DND-41 (cell line): ENCODE data around the gene PTPRN2.

Source experiments
- ATAC-seq: fragments of 200-7000 bp; cut with Tn5 transposase; 3 replicates; pipeline ENCODE4 v1.9.1; 2021; ENCODE audit warnings: low read depth; ENCODE audit not compliant: insufficient read depth
- DNase-seq: peaks from one replicate; pipeline ENCODE4 v3.0.0-alpha.2; 2020
- H2AFZ ChIP-seq: 2 replicates; pipeline ENCODE4 v1.6.0; 2012; ENCODE audit warnings: low read depth, low read length
- H3K27ac ChIP-seq: 2 replicates; pipeline ENCODE4 v1.5.1; 2012; ENCODE audit warnings: low read length, inconsistent platforms
- H3K27me3 ChIP-seq: fragments of 200-600 bp; sonication (generic); 2 replicates; pipeline ENCODE4 v1.6.0; 2012; ENCODE audit warnings: low read length, mild to moderate bottlenecking, inconsistent platforms; ENCODE audit not compliant: insufficient read depth, poor library complexity
- H3K36me3 ChIP-seq: 2 replicates; pipeline ENCODE4 v1.5.1; 2012; ENCODE audit warnings: low read length, inconsistent platforms; ENCODE audit not compliant: insufficient read depth
- H3K4me1 ChIP-seq: 2 replicates; pipeline ENCODE4 v1.5.1; 2012; ENCODE audit warnings: mild to moderate bottlenecking, low read length; ENCODE audit not compliant: insufficient read depth
- H3K4me2 ChIP-seq: 2 replicates; pipeline ENCODE4 v1.6.0; 2012; ENCODE audit warnings: mild to moderate bottlenecking, moderate library complexity, low read length, inconsistent platforms; ENCODE audit not compliant: insufficient read depth
- H3K4me3 ChIP-seq, 2 experiments: fragments of 200-600 bp in 1 of 2; shearing (Covaris generic) in 1 of 2; 2 replicates each; pipeline ENCODE4 v1.5.1; 2012 to 2016; ENCODE audit warnings: inconsistent platforms in 2 of 2, low read length in 2 of 2, mild to moderate bottlenecking in 2 of 2, low read depth in 1 of 2, moderate library complexity in 1 of 2
- H3K79me2 ChIP-seq: 2 replicates; pipeline ENCODE4 v1.6.0; 2012; ENCODE audit warnings: low read length, inconsistent platforms; ENCODE audit not compliant: insufficient read depth
- H3K9ac ChIP-seq: 2 replicates; pipeline ENCODE4 v1.6.0; 2012; ENCODE audit warnings: low read depth, mild to moderate bottlenecking, inconsistent platforms, low read length, moderate library complexity
- H3K9me3 ChIP-seq: 2 replicates; pipeline ENCODE4 v1.5.1; 2012; ENCODE audit warnings: low read length, moderate library complexity, mild to moderate bottlenecking, inconsistent platforms; ENCODE audit not compliant: insufficient read depth, severe bottlenecking
- H4K20me1 ChIP-seq: 2 replicates; pipeline ENCODE4 v1.6.0; 2012; ENCODE audit warnings: low read length; ENCODE audit not compliant: insufficient read depth
- CTCF ChIP-seq: IDR thresholded peaks from 2 replicates; pipeline ENCODE4 v1.5.1; 2012; ENCODE audit warnings: borderline replicate concordance, low read length, moderate library complexity, mild to moderate bottlenecking; ENCODE audit not compliant: poor library complexity, severe bottlenecking; ENCODE audit errors: extremely low read depth
- EZH2 ChIP-seq: IDR thresholded peaks from 3 replicates; pipeline ENCODE4 v1.6.1; 2012; ENCODE audit warnings: borderline replicate concordance, low read depth, mild to moderate bottlenecking, moderate library complexity, low read length, inconsistent platforms; ENCODE audit not compliant: severe bottlenecking

Gene PTPRN2

DNA sequence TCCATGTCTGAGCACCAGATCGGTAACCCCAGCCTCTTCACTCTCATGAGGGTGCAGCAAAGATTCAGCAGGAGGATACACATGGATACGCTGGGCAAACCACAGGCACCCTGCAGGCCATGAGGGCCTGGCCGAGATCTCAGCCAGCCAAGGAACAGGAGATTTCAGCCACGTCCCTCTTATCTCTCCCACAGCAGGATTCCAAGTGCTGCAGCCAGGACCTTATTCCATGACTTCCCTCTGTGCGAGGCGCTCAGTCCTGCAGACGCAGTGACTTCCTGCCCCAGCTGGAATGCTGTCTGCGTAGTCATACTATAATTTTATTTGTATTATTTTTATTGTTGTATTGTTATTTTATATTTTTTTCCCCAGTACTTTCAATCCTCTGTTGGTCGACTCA is 66.8 kb downstream of the PTPRN2 start:
- Histone ChIP-seq H4K20me1 (no peaks in the 10 kb centered on the region), H3K27me3 (no peaks in the 10 kb centered on the region), H3K79me2 (no peaks in the 10 kb centered on the region), H3K27ac (no peak overlapping the region), H3K9me3 (peaks cover 12% of the 10 kb centered on the region), H3K36me3 (no peaks in the 10 kb centered on the region), H3K9ac (no peak overlapping the region), H2AFZ (no peak overlapping the region), H3K4me1 (no peaks in the 10 kb centered on the region), H3K4me2 (no peak overlapping the region), H3K4me3 (no peak overlapping the region)
- DNase-seq (no peak), ATAC-seq (no peak)
- TF ChIP-seq EZH2 (no peak), CTCF (no peak)

DNA sequence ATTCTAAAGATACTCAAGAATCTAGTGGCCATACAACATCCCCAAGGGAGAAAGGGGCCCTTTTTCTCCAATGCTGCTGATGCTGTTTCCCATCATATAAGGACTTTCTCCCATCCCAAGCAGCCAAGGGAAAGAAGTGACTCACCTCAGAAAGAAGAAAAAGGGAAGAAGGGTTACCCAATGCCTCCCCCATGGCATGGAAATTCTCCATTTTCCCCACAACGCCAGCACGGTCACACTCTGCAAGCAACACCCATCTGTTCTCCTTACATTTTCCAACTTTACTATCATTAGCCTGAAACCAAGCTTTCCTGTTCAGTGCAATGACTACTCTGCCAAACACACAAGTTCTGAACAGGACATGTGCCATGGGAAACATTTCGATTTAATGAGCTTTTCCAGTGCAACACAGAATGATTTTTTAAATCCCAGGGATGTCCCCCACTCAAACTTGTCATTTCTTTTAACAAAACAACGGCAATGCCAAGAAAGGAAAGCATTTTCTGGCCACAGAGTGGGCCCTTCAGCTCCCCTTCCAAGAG is 67.9 kb downstream of the PTPRN2 start:
- Histone ChIP-seq H3K27me3 (no peaks in the 10 kb centered on the region), H2AFZ (no peak overlapping the region), H4K20me1 (no peaks in the 10 kb centered on the region), H3K9ac (no peak overlapping the region), H3K27ac (no peak overlapping the region), H3K4me1 (no peaks in the 10 kb centered on the region), H3K4me2 (no peak overlapping the region), H3K79me2 (no peaks in the 10 kb centered on the region), H3K4me3 (no peak overlapping the region), H3K36me3 (no peaks in the 10 kb centered on the region), H3K9me3 (peaks cover 12% of the 10 kb centered on the region)
- ATAC-seq (no peak), DNase-seq (no peak)
- TF ChIP-seq CTCF (no peak), EZH2 (no peak)

- H3K27me3 ChIP-seq = no peaks in the 10 kb centered on the region
- H3K27ac ChIP-seq = no peak overlapping the region
- H3K4me1 ChIP-seq = no peaks in the 10 kb centered on the region
- H3K4me3 ChIP-seq = no peak overlapping the region
- no peaks in the 10 kb centered on the region for H3K36me3 ChIP-seq
- no peak overlapping the region for H3K9ac ChIP-seq
- no peak overlapping the region for H2AFZ ChIP-seq
- H4K20me1 ChIP-seq = no peaks in the 10 kb centered on the region
- H3K9me3 ChIP-seq = peaks cover 12% of the 10 kb centered on the region
- no peak overlapping the region for H3K4me2 ChIP-seq
- no peak for ATAC-seq
- TF ChIP-seq CTCF (no peak), EZH2 (no peak)
- DNase-seq = no peak
- H3K79me2 ChIP-seq = no peaks in the 10 kb centered on the region
Observed at GRCh38 chr7:158518980-158519632, 68.5 kb downstream of the PTPRN2 start.
